ENCODE data around the gene GALNT7.

The GALNT7 gene

DNA sequence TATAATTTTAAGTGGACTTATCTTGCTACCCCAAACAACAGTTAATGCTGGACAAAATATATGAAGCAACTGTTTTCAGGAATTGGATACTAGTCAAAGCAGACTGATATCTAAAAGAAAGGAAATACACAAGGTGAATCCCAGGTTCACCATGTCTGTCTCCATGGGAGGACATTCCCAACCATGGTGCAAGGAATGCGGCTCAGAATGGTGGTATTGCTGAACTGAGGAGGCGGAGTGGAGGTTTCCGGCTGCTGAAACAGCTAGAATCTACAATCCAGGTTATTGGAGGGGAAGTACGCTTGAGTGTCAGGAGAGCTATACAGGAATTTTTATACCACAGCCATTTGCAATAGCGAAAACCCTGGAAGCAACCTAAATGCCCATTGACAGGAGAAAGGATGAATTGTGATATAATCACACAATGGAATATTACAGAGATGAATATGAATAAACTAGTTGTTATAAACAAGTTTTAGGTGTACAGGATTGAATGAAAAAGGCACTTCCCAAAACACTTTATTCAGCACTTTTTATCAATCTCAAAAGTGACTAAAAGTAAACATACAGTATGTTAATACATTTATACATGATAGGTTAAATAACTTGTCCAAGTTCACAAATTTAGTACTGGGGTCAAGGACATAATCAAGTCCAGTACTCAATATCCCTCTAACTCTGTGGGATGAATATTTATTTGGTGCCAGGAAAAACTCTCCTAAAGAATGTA is 156.6 kb downstream of the GALNT7 start:
- Histone ChIP-seq H3K27me3 (ENCODE audit: control insufficient read depth in 1 of 2, insufficient read depth in 2 of 2, low read length in 2 of 2) (no peaks in the 10 kb centered on the region), H3K4me1 (ENCODE audit: control insufficient read depth in 1 of 2, insufficient read depth in 2 of 2, low read length in 2 of 2) (peaks cover 0 to 1% of the 10 kb centered on the region in 2 donors), H3K36me3 (ENCODE audit: control insufficient read depth in 1 of 2, insufficient read depth in 2 of 2, low read length in 2 of 2) (peaks cover 13 to 33% of the 10 kb centered on the region in 2 donors), H3K9ac (ENCODE audit: low read depth in 1 of 2, low read length in 2 of 2) (no peak overlapping the region), H3K9me3 (ENCODE audit: control insufficient read depth in 1 of 2, low read length in 2 of 2) (no peaks in the 10 kb centered on the region), H3K4me3 (ENCODE audit: low read depth in 1 of 2, low read length in 2 of 2) (no peak overlapping the region), H3K27ac (ENCODE audit: low read depth, low read length) (no peak overlapping the region)

DNA sequence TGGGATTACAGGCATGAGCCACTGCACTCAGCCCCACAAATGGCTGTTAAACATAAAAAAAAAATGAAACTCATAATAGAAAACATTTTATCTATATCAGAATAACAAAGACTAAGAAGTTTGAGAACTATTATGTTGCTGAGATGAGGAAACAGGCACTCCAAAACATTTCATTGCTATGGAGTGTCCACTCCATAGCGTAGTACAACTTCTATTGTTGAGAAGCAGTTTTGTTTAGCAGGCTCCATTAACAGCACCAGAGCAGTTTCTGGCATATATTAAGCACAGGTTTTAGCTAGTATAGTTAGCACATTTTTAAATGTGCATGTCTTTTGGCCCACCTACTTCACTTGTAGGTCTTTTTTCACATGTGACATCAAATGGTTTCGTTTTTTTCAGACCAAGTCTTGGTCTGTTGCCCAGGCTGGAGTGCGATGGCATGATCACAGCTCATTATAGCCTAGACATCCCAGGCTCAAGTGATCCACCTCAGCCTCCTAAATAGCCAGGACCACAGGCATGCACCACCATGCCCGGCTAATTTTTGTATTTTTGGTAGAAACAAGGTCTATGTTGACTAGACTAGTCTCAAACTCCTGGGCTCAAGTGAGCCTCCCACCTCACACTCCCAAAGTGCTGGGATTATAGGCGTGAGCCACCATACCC is 159.8 kb downstream of the GALNT7 start:
- Histone ChIP-seq H3K27ac (ENCODE audit: low read depth, low read length) (no peak overlapping the region), H3K4me3 (ENCODE audit: low read depth in 1 of 2, low read length in 2 of 2) (no peak overlapping the region), H3K9ac (ENCODE audit: low read depth in 1 of 2, low read length in 2 of 2) (no peak overlapping the region), H3K4me1 (ENCODE audit: control insufficient read depth in 1 of 2, insufficient read depth in 2 of 2, low read length in 2 of 2) (peaks cover 17% of the 10 kb centered on the region in 2 donors), H3K36me3 (ENCODE audit: control insufficient read depth in 1 of 2, insufficient read depth in 2 of 2, low read length in 2 of 2) (peaks cover 15 to 26% of the 10 kb centered on the region in 2 donors), H3K9me3 (ENCODE audit: control insufficient read depth in 1 of 2, low read length in 2 of 2) (no peaks in the 10 kb centered on the region), H3K27me3 (ENCODE audit: control insufficient read depth in 1 of 2, insufficient read depth in 2 of 2, low read length in 2 of 2) (no peaks in the 10 kb centered on the region)

DNA sequence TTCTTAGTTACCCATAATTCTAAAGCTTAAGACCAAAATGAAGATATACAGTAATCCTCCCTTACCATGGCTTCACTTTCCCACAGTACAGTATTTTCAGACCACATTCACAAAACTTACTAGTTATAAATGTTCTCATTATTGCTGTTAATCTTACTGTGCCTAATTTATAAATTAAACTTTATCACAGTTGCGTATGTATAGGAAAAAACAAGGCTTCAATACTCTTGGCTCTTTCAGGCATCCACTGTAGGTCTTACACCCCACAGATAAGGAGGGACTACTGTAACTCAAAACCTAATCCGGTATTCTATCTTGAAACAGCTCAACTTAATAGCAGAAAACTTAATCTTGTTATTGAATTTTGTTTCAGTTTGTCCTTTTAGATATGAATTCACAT is 162.0 kb downstream of the GALNT7 start:
- Histone ChIP-seq H3K36me3 (ENCODE audit: control insufficient read depth in 1 of 2, insufficient read depth in 2 of 2, low read length in 2 of 2) (peaks cover 8 to 25% of the 10 kb centered on the region in 2 donors), H3K4me3 (ENCODE audit: low read depth in 1 of 2, low read length in 2 of 2) (no peak overlapping the region)

DNA sequence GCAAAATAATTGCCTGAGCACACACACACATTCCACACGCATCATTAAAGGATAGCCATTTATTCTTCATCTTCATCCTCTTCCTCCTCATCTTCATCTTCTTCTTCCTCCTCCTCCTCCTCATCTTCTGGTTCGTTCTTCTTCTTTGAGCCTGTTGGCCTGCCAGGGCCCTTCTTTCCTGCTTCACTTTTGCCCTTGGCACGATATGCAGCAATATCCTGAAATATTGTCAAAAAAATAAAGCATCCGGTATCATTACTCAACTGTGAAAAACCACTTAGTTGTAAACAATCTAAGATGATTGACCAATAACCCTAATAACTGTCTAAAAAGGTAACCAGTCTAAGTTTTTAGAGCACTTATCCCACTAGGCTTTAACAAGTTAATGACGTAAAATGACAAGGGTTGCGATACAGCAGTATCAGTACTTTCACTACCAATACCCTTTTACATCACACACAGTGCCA is 163.4 kb downstream of the GALNT7 start:
- Histone ChIP-seq H3K27ac (ENCODE audit: low read depth, low read length) (no peak overlapping the region), H3K27me3 (ENCODE audit: control insufficient read depth in 1 of 2, insufficient read depth in 2 of 2, low read length in 2 of 2) (no peaks in the 10 kb centered on the region), H3K9ac (ENCODE audit: low read depth in 1 of 2, low read length in 2 of 2) (peak overlapping the region; percentile 99 to 100), H3K36me3 (ENCODE audit: control insufficient read depth in 1 of 2, insufficient read depth in 2 of 2, low read length in 2 of 2) (peaks cover 8 to 23% of the 10 kb centered on the region in 2 donors), H3K4me3 (ENCODE audit: low read depth in 1 of 2, low read length in 2 of 2) (peak overlapping the region; percentile 83 to 90), H3K9me3 (ENCODE audit: control insufficient read depth in 1 of 2, low read length in 2 of 2) (no peaks in the 10 kb centered on the region), H3K4me1 (ENCODE audit: control insufficient read depth in 1 of 2, insufficient read depth in 2 of 2, low read length in 2 of 2) (peaks cover 17 to 20% of the 10 kb centered on the region in 2 donors)

More for the DNA sequence above, 162.0 kb downstream of the GALNT7 start:
- H3K27ac ChIP-seq (ENCODE audit: low read depth, low read length) = no peak overlapping the region
- no peak overlapping the region for H3K9ac ChIP-seq (ENCODE audit: low read depth in 1 of 2, low read length in 2 of 2)
- H3K27me3 ChIP-seq (ENCODE audit: control insufficient read depth in 1 of 2, insufficient read depth in 2 of 2, low read length in 2 of 2) = no peaks in the 10 kb centered on the region
- H3K9me3 ChIP-seq (ENCODE audit: control insufficient read depth in 1 of 2, low read length in 2 of 2) = no peaks in the 10 kb centered on the region
- H3K4me1 ChIP-seq (ENCODE audit: control insufficient read depth in 1 of 2, insufficient read depth in 2 of 2, low read length in 2 of 2) = peaks cover 17 to 20% of the 10 kb centered on the region in 2 donors

DNA sequence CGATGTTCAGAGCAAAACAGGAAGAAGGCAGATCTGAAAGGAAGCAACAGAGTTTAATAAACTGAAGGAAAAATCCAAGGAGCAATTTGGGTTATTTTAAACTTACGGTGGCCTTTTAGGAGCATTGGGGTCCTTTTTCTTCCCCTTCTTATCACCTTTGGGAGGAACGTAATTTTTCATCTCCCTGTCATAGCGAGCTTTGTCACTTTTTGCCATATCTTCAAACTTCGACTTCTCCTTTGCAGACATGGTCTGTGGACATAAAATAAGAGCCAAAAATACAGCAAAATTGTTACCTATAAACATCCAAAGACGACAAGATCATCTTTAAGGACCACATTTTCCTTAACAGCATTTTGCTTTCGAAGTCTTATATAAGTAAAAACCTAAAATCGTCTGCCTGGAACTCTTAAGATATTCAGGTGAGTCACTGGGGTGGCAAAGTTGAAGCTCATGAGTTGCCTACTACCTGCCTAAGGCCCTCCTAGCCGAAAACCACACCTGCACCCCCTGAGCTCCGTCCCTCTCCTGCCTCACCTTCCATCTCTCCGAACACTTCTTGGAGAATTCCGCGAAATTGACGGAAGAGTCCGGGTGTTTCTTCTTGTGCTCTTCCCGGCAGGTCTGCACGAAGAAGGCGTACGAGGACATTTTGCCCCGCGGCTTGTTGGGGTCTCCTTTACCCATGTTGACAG is 164.5 kb downstream of the GALNT7 start:
- Histone ChIP-seq H3K9me3 (ENCODE audit: control insufficient read depth in 1 of 2, low read length in 2 of 2) (no peaks in the 10 kb centered on the region), H3K4me3 (ENCODE audit: low read depth in 1 of 2, low read length in 2 of 2) (peak overlapping the region; percentile 83 to 90), H3K36me3 (ENCODE audit: control insufficient read depth in 1 of 2, insufficient read depth in 2 of 2, low read length in 2 of 2) (peaks cover 8 to 23% of the 10 kb centered on the region in 2 donors), H3K27me3 (ENCODE audit: control insufficient read depth in 1 of 2, insufficient read depth in 2 of 2, low read length in 2 of 2) (no peaks in the 10 kb centered on the region), H3K4me1 (ENCODE audit: control insufficient read depth in 1 of 2, insufficient read depth in 2 of 2, low read length in 2 of 2) (peaks cover 17 to 20% of the 10 kb centered on the region in 2 donors), H3K27ac (ENCODE audit: low read depth, low read length) (peak overlapping the region; percentile 100), H3K9ac (ENCODE audit: low read depth in 1 of 2, low read length in 2 of 2) (peak overlapping the region; percentile 99 to 100)

DNA sequence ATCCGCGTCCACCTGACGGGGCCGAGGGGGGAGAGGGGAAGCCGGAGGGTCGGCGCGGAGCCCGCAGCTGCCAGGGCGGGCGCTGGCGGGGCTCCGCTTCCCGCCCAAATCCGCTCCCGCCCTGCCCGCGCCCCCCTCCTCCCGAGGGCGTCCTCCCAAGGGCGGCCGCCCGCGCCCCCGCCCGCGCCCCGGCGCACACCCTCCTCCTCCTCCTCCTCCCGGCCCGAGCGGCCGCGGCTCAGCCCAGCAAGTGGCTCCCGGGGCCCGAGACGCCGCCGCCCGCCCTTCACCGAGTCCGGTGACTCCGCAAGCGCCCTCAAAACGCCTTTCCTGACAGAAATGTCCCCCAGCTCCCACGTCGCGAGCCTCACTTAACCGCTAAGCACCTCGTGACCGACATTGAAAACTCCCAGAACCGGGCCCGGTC is 165.1 kb downstream of the GALNT7 start:
- H3K36me3 ChIP-seq (ENCODE audit: control insufficient read depth in 1 of 2, insufficient read depth in 2 of 2, low read length in 2 of 2) = peaks cover 5 to 18% of the 10 kb centered on the region in 2 donors
- H3K4me3 ChIP-seq (ENCODE audit: low read depth in 1 of 2, low read length in 2 of 2) = peak overlapping the region; percentile 83 to 90
- H3K9ac ChIP-seq (ENCODE audit: low read depth in 1 of 2, low read length in 2 of 2) = peak overlapping the region; percentile 99 to 100
- no peaks in the 10 kb centered on the region for H3K27me3 ChIP-seq (ENCODE audit: control insufficient read depth in 1 of 2, insufficient read depth in 2 of 2, low read length in 2 of 2)
- H3K9me3 ChIP-seq (ENCODE audit: control insufficient read depth in 1 of 2, low read length in 2 of 2) = no peaks in the 10 kb centered on the region
- H3K4me1 ChIP-seq (ENCODE audit: control insufficient read depth in 1 of 2, insufficient read depth in 2 of 2, low read length in 2 of 2) = peaks cover 17 to 20% of the 10 kb centered on the region in 2 donors
- H3K27ac ChIP-seq (ENCODE audit: low read depth, low read length) = peak overlapping the region; percentile 100

DNA sequence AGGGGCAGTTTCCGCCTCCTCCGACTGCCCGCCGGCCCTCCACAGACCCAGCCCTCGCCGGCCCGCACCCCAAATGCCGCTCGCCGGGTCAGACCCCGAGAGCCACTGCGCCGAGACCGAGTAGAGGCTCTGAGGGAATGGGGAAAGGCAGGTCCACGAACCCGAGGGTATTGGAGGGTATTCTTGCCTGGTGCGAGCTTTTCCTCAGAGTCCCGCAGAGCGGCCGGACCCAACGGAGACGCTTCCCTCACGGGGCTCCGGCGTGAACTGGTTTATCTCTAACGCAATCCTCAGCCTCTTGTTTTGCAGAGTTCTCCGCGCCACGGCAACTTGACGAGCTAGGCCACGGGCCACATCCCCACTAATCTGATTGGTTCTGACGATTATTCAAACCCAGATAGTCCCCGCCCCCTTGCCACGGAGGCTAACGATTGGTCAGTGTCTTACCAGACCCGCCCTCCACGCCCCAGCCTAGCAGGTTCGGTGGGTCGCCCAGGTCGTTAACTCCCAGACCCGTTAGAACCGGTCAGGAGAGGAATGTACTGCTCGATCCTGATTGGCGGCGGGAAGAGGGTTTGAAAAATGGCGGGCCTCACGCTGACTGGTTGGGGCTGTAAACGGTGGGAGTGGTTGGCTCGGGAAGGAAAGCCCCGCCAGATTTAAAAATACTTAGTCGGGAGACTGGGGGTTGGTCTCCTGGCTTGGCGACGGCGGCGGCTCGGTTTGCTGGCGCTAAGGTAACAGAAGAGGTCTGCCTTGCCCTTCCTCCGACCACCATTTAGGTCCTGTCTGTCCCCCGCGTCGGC is 165.7 kb downstream of the GALNT7 start, which contains the start of gene HMGB2:
Gene HMGB2 (minus strand): TSS at position 274 of the 806 bp plus-strand sequence. CDS start 709 bp downstream, outside the sequence.
- H3K27me3 ChIP-seq (ENCODE audit: control insufficient read depth in 1 of 2, insufficient read depth in 2 of 2, low read length in 2 of 2) = no peaks in the 10 kb centered on the region
- H3K9me3 ChIP-seq (ENCODE audit: control insufficient read depth in 1 of 2, low read length in 2 of 2) = no peaks in the 10 kb centered on the region
- H3K36me3 ChIP-seq (ENCODE audit: control insufficient read depth in 1 of 2, insufficient read depth in 2 of 2, low read length in 2 of 2) = peaks cover 2 to 18% of the 10 kb centered on the region in 2 donors
- H3K4me1 ChIP-seq (ENCODE audit: control insufficient read depth in 1 of 2, insufficient read depth in 2 of 2, low read length in 2 of 2) = peaks cover 17 to 20% of the 10 kb centered on the region in 2 donors
- peak within 1 kb of the TSS; percentile 99 to 100 for H3K9ac ChIP-seq (ENCODE audit: low read depth in 1 of 2, low read length in 2 of 2)
- H3K27ac ChIP-seq (ENCODE audit: low read depth, low read length) = peak within 1 kb of the TSS; percentile 100
- peak within 1 kb of the TSS; percentile 83 to 95 for H3K4me3 ChIP-seq (ENCODE audit: low read depth in 1 of 2, low read length in 2 of 2)

DNA sequence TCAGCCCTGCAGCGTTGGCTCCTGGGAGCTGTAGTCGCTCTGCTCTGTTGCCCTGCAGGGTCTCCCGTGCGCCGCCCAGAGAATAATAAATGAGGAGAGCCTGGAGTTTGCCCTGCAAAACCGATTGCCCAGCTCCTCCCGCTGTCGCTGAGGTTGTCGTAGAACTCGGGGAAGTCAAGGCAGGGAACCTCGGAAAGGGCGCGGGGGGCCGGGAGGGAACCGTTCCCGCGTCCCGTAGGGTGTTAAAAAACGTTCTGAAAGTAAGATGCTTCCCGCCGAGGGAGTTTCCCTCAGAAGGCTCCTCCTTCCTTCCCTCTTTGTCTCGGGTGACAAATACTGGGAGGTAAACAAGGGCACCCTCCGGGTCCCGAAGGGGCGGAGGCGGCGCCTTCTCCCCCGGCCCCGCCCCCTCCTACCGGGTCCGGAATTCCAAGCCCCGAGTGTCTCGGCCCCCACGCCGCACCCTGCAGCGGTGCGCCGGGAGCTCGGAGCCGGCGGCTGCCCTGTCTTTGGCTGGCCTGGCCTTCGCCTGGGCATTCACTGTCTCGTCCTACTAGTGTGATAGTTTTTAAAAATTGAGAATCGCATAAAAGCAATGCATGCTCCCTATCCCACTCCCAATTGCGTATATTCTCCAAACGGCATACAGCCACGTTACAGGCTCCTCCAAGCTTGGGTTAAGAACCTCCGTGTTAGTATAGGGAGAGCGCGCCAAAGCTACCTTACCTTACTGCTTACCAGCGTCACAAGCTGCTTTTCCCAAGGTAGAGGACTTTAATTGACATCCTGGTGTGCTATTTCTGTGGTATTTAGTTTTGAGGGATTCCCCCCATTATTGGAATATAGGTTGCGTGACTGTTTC is 166.5 kb downstream of the GALNT7 start:
- H3K9me3 ChIP-seq (ENCODE audit: control insufficient read depth in 1 of 2, low read length in 2 of 2) = no peaks in the 10 kb centered on the region
- H3K27ac ChIP-seq (ENCODE audit: low read depth, low read length) = peak overlapping the region; percentile 59
- H3K9ac ChIP-seq (ENCODE audit: low read depth in 1 of 2, low read length in 2 of 2) = peak overlapping the region; percentile 66 to 82
- H3K4me1 ChIP-seq (ENCODE audit: control insufficient read depth in 1 of 2, insufficient read depth in 2 of 2, low read length in 2 of 2) = peaks cover 16 to 20% of the 10 kb centered on the region in 2 donors
- H3K4me3 ChIP-seq (ENCODE audit: low read depth in 1 of 2, low read length in 2 of 2) = peak overlapping the region; percentile 81 to 95
- peaks cover 2 to 13% of the 10 kb centered on the region in 2 donors for H3K36me3 ChIP-seq (ENCODE audit: control insufficient read depth in 1 of 2, insufficient read depth in 2 of 2, low read length in 2 of 2)
- H3K27me3 ChIP-seq (ENCODE audit: control insufficient read depth in 1 of 2, insufficient read depth in 2 of 2, low read length in 2 of 2) = no peaks in the 10 kb centered on the region

DNA sequence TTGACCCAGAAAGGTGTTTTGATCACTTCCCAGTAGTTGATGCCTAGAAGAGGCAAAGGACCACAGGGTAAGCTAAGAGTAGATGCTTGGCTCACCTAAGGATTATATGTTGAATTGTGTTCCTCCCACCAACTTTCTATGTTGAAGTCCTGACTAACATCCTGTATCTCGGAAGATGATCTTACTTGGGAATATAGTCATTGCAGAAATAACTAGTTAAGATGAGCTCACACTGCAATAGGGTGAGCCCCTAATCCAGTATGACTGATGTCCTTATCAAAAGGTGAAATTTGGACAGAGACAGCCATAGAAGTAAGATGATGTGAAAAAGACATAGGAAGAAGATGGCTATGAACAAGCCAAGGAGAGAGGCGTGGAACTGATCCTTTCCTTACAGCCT is 168.9 kb downstream of the GALNT7 start:
- H3K9me3 ChIP-seq (ENCODE audit: control insufficient read depth in 1 of 2, low read length in 2 of 2) = no peaks in the 10 kb centered on the region
- H3K27ac ChIP-seq (ENCODE audit: low read depth, low read length) = no peak overlapping the region
- no peak overlapping the region for H3K9ac ChIP-seq (ENCODE audit: low read depth in 1 of 2, low read length in 2 of 2)
- no peaks in the 10 kb centered on the region for H3K27me3 ChIP-seq (ENCODE audit: control insufficient read depth in 1 of 2, insufficient read depth in 2 of 2, low read length in 2 of 2)
- H3K4me1 ChIP-seq (ENCODE audit: control insufficient read depth in 1 of 2, insufficient read depth in 2 of 2, low read length in 2 of 2) = peaks cover 6 to 12% of the 10 kb centered on the region in 2 donors
- no peak overlapping the region for H3K4me3 ChIP-seq (ENCODE audit: low read depth in 1 of 2, low read length in 2 of 2)
- no peaks in the 10 kb centered on the region for H3K36me3 ChIP-seq (ENCODE audit: control insufficient read depth in 1 of 2, insufficient read depth in 2 of 2, low read length in 2 of 2)
